Endothelial cell of umbilical vein (primary cell): ENCODE results near the gene PRPF18.

Source experiments
- CTCF ChIP-seq, 2 donors: IDR thresholded peaks; 1 replicate in 1 of 2; 2 replicates in 1 of 2; pipeline ENCODE4 v1.5.1; 2011; ENCODE audit warnings: low read length in 2 of 2, mild to moderate bottlenecking in 2 of 2, moderate library complexity in 2 of 2, control low read depth in 1 of 2, inconsistent platforms in 1 of 2, low read depth in 1 of 2; ENCODE audit not compliant: insufficient read depth in 1 of 2; ENCODE audit errors: extremely low read depth in 1 of 2
- EZH2 ChIP-seq: IDR thresholded peaks from 2 replicates; pipeline ENCODE4 v1.6.1; 2012; ENCODE audit warnings: borderline replicate concordance, low read depth, mild to moderate bottlenecking, moderate library complexity, low read length, inconsistent platforms; ENCODE audit not compliant: severe bottlenecking
- GATA2 ChIP-seq: IDR thresholded peaks from 2 replicates; pipeline ENCODE4 v1.7.0; 2011; ENCODE audit warnings: low read depth, mild to moderate bottlenecking, moderate library complexity, mixed read lengths, low read length; ENCODE audit not compliant: insufficient read length, insufficient read depth
- MAX ChIP-seq: IDR thresholded peaks from 2 replicates; pipeline ENCODE4 v1.6.1; 2011; ENCODE audit not compliant: insufficient read depth, insufficient read length
- MYC ChIP-seq: IDR thresholded peaks from one replicate; pipeline ENCODE4 v1.6.1; 2011; ENCODE audit warnings: mild to moderate bottlenecking, low read depth, low read length
- POLR2A ChIP-seq: IDR thresholded peaks from 2 replicates; pipeline ENCODE4 v1.6.1; 2012; ENCODE audit warnings: low read depth, mild to moderate bottlenecking, control low read depth, low read length
- POLR2AphosphoS5 ChIP-seq: IDR thresholded peaks from 2 replicates; pipeline ENCODE4 v1.6.1; 2012; ENCODE audit warnings: low read depth, mild to moderate bottlenecking, control low read depth, low read length, moderate library complexity; ENCODE audit not compliant: insufficient read depth

- no peak for TF ChIP-seq POLR2A
- no peak for TF ChIP-seq POLR2AphosphoS5
- no peak for TF ChIP-seq EZH2
- no peak for TF ChIP-seq MAX
- TF ChIP-seq CTCF (IDR thresholded peaks at IDR 0.05; ENCODE audit: extremely low read depth in 1 of 2, insufficient read depth in 1 of 2, low read depth in 1 of 2, low read length in 2 of 2): no peak
- TF ChIP-seq MYC: no peak
- no peak for TF ChIP-seq GATA2
Observed at GRCh38 chr10:13564576-13564975, 22.2 kb upstream of the PRPF18 start.
